GM21526 (cell line): ENCODE data around the gene FBXO24.

ENCODE experiments used
- ATAC-seq: cut with Tn5 transposase; IDR thresholded peaks from one replicate; pipeline ENCODE4 v1.9.1; 2021; ENCODE audit warnings: moderate library complexity; ENCODE audit not compliant: unreplicated experiment, low FRiP score

FBXO24 gene

DNA sequence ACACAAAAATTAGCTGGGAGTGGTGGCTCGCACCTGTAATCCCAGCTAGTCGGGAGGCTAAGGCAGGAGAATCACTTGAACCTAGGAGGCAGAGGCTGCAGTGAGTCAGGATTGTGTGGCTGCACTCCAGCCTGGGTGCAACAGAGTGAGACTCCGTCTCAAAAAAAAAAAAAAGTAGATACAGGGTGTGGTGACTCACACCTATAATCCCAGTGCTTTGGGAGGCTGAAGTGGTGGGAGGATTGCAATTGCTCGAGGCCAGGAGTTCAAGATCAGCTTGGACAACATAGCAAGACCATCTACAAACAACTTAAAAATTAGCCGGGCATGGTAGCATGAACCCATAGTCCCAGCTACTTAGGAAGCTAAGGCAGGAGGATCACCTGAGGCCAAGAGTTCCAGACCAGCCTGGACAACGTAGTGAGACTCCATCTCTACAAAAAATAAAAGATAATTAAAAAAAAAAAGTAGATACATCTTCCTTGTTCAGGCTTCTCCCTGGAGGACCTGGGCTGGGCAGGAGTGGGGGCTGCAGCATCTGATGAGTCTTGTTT, 28.3 kb downstream of the FBXO24 start:
- ATAC-seq: no peak

DNA sequence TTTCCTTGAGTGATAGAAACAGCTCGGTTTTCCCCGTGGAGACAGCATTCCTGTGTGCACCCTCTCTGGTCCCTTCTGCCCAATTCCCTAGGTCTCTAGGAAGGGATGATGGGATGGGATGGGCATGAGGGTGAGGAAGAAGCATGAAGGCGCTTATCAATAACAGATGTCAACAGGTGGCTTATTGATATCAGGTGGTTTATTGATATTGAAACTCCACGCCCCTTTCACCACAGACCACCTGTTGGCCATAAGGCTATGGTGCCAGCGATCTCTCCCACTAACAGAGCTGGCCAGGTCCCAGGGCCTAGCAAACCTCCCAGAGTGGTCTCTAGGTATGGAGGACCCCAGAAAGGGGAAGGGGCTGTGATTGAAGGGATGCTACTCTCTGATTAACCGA, 34.1 kb downstream of the FBXO24 start:
- no peak for ATAC-seq

GRCh38 chr7:100620804-100621203, 34.7 kb downstream of the FBXO24 start:
- no peak for ATAC-seq

- ATAC-seq: no peak
Observed at GRCh38 chr7:100621554-100621953, 35.4 kb downstream of the FBXO24 start.

DNA sequence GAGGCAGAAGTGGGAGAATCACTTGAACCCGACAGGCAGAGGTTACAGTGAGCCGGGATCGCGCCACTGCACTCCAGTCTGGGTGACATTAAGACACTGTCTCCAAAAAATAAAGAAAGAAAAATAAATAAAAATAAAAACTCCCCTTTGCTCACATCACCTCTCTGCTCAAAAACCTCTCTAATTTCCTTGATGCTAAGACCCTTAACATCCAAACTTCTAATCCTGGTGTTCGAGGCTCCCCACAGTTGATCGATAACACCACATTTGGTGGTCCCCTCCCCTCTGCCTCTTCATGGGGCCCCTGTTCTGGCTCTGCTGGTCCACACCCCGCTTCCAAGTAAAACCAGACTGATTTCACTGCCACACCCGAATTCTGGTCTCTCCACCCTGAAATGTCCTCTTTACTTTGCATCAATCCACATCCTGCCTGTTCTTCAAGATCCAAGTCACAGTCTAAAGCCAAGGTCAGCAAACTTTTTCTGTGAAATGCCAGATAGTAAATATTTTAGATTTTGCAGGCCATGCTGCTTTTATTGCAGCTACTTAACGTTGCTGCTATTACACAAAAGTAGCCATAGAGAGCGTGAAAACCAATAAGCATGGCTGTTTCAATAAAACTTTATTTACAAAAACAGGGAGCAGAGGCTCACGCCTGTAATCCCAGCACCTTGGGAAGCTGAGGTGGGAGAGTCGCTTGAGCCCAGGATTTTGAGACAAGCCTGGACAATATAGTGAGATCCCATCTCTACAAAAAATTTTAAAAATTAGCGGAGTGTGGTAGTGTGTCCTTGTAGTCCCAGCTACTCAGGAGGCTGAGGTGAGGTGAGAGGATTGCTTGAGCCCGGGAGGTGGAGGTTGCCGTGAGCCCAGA, 38.1 kb downstream of the FBXO24 start:
- ATAC-seq: no peak

GRCh38 chr7:100626055-100626454, 39.9 kb downstream of the FBXO24 start:
- no peak for ATAC-seq

- ATAC-seq: peak; percentile 80
Observed at GRCh38 chr7:100626530-100627237, 40.6 kb downstream of the FBXO24 start.

DNA sequence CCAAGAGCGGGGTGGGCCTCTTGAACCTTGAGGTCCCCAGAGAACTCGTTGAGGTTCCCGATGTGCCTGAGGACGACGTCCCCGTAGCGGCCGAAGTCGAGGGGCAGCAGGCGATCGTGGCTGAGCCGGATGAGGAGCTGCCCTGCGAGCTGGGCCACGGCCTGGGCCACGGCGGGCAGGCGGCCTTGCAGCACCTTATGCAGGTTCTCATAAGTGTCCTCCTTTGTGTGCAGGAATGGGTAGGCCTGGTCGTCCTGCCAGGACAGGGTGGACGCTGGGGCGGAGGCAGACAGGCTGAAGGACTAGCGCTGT, 41.1 kb downstream of the FBXO24 start:
- no peak for ATAC-seq

GRCh38 chr7:100629117-100629716, 43.1 kb downstream of the FBXO24 start:
- ATAC-seq: no peak

DNA sequence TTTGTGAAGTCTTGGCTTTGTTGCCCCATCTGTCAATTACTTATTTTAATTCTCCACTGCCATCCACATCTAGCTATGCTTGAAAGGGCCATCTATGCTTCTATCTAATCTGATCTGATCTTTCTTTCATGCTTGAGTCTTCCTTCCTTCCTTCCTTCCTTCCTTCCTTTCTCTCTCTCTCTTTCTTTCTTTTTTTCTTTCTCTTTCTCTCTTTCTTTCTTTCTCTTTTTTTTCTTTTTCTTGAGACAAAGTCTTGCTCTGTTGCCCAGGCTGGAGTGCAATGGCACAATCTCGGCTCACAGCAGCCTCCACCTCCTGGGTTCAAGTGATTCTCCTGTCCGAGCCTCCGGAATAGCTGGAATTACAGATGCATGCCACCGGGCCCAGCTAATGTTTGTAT, 43.9 kb downstream of the FBXO24 start:
- ATAC-seq: no peak

DNA sequence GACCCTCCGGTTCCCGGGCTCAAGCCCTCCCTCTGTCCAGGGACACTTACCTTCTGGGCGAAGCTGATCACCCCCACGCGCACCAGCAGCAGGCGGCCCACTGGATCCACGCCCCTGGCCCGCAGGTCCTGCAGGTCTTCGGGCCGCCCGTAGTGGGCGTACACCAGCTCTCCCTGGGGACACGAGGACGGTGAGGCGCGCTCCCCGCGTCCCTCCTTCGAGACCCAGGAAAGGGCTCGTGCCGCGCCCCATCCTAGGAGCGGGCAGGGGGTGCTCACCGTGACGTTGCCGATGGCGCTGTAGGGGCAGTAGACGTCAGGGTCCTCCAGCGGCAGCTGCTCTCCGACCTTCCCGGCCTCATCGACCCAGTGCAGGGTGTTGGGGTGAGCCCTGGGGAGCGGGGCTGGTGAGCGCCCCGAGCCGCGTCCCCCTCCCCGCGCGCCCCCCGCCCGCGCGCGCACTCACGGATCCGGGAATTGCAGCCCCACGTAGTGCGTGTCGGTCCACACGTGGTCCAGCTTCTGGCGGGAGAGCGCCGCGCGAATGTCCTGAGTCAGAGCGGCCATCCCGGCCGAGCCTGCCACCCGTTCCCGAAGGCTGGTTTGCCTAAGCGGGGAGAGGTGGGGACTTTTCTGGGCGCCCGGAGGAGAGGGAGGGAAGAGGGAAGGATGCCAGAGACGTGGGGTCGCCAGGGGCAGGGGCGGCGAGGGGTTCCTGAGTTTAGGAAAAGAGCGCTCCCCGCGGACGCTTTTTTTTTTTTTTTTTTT, 47.0 kb downstream of the FBXO24 start:
- no peak for ATAC-seq

DNA sequence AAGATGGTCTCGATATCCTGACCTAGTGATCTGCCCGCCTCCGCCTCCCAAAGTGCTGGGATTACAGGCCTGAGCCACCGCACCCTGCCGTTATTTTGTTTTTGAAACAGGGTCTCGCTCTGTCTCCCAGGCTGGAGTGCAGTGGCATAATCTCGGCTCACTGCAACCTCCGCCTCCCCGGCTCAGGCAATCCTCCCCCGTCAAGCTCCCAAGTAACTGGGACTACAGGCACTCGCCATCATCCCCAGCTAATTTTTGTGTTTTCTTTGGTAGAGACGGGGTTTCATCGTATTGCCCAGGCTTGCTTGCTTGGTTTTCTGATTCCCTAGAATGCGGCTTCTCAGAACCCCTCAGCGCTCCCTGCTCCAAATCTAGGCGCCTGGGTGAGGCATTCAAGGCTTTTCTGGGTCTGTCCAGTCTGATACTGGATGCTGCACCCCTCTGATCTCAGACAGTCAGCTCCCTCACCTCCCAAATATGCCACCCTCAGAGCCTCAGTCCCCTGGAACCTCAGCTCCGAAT, 53.9 kb downstream of the FBXO24 start:
- ATAC-seq: no peak

- ATAC-seq: no peak
Observed at GRCh38 chr7:100640517-100641440, 54.7 kb downstream of the FBXO24 start.

DNA sequence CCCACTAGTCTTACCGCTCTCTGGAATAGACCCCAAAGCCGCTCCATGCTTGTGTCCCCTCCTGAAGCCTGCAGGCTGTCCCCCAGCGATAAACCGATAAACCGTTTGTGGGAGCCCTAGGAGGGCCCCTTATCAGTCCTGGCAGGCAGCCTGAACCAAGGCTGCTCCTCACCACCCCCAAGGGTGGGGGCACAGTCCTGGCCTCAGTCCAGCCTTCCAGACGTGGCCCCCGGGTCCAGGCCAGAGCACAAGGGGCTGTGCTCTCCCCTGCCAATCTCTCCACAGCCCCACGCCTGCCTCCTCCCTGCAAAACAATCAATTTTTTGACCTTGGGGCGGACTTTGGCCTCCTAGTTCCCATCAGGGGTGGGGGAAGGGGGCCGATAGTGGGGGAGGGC, 55.3 kb downstream of the FBXO24 start, which contains the start of gene TFR2:
Gene TFR2, minus strand, starts transcription at position 90 of the 397 bp plus-strand sequence. Its CDS starts 43 bp downstream, at position 47.
- ATAC-seq: no peak

- ATAC-seq: no peak
Observed at GRCh38 chr7:100641860-100642533, 55.9 kb downstream of the FBXO24 start.

DNA sequence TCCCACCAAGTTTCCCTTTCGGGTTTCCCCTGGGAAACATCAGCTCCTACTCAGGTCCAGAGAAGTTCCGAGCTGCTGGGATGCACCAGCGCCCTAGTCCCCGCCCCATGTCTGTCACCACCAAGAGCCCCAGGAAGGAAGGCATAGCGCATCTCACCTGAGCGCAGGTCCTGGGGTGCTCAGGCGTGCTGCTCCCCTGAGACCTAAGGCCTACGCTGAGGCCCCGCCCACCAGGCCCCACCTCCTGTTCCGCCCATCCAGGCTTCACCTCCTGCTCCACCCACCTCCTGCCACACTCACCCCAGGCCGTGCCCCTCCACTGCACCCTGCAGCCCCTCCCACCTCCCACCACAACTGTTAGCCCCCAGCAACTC, 56.4 kb downstream of the FBXO24 start:
- no peak for ATAC-seq

DNA sequence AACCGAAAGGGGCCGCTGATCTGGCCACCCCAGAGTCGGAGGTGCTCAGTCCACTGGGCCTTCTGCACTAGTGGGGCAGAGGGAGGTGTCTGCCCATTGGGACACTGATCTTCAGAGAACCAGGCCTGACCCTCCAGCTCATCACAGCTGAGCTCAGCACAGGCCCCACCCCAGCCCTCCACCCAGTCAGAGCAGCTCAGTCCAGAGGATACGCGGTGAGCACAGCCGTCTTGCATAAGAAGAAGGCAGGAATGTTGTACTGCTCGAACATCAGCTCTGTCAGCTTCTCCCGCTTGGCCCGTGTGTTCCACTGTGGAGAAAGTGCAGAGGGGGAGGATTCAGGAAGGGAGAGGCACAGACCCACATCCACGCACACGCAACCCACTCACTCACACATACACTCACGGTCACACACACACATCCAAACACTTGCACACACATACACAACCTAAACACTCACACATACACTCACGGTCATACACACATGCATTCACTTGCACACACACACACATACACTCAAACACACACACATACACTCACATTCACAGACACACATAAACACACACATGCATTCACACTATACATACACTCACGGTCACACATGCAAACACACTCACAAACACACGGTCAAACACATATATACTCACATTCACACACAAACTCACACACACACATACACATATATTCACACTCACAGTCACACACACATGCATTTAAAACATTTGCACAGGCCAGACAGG, 63.9 kb downstream of the FBXO24 start:
- no peak for ATAC-seq
